SK-N-SH (cell line): ENCODE results near the gene KPNB1. TPM values are rescaled to one million over a fixed set of nuclear protein-coding genes. Genes with fewer than 3 reads are reported as not detected.
A peak's percentile ranks its signal among the peaks of the same experiment; 100 is the strongest.

Experiments
- CTCF ChIA-PET: fragments of 300-600, 350-600 bp; formaldehyde crosslinking; extraction: SDS; loops from one replicate; lab custom pipeline; 2021; lab: Yijun Ruan, JAX
- POLR2A ChIA-PET: fragments of 350-600 bp; sonication (Branson Sonifier 250); formaldehyde crosslinking; extraction: SDS; loops from one replicate; lab custom pipeline; 2020; ENCODE audit warnings: antibody characterized with exemption, inconsistent platforms; lab: Yijun Ruan, JAX
- DNase-seq: peaks from one replicate; pipeline ENCODE4 v3.0.0; 2012
- H2AFZ ChIP-seq: fragments of 200-600 bp; sonication (generic); 2 replicates; pipeline ENCODE4 v1.8.1; 2016; ENCODE audit warnings: antibody characterized with exemption, mild to moderate bottlenecking, low read depth
- H3F3A ChIP-seq: fragments of 200-600 bp; sonication (generic); replicated peaks from 2 replicates; pipeline ENCODE3; 2016; ENCODE audit warnings: antibody characterized with exemption, mild to moderate bottlenecking; ENCODE audit not compliant: insufficient read depth
- H3K27ac ChIP-seq, 2 experiments: fragments of 200-500 bp in 1 of 2; fragments of 200-600 bp in 1 of 2; sonication (Bioruptor generic) in 1 of 2; sonication (generic), shearing (Covaris generic) in 1 of 2; 2 replicates each; pipeline versions ENCODE4 v1.5.1 to v1.6.1; 2014 to 2016; ENCODE audit warnings: low read depth in 2 of 2, inconsistent platforms in 1 of 2, low read length in 1 of 2, mild to moderate bottlenecking in 1 of 2, mixed read lengths in 1 of 2
- H3K27me3 ChIP-seq: fragments of 200-600 bp; sonication (generic), shearing (Covaris generic); 2 replicates; pipeline ENCODE4 v1.6.1; 2016; ENCODE audit warnings: mixed run types; ENCODE audit not compliant: insufficient read depth
- H3K36me3 ChIP-seq, 2 experiments: fragments of 200-500 bp in 1 of 2; fragments of 200-600 bp in 1 of 2; sonication (Bioruptor generic) in 1 of 2; sonication (generic) in 1 of 2; replicated peaks in 1 of 2; 2 replicates each; pipeline versions ENCODE3 to v1.5.1; 2014 to 2016; ENCODE audit warnings: low read length in 1 of 2, mild to moderate bottlenecking in 1 of 2; ENCODE audit not compliant: insufficient read depth in 2 of 2, control insufficient read depth in 1 of 2
- H3K4me1 ChIP-seq, 2 experiments: fragments of 200-500 bp in 1 of 2; fragments of 200-600 bp in 1 of 2; sonication (Bioruptor generic) in 1 of 2; sonication (generic), shearing (Covaris generic) in 1 of 2; 2 replicates each; pipeline versions ENCODE4 v1.5.1 to v1.6.1; 2014 to 2016; ENCODE audit warnings: low read depth in 1 of 2, low read length in 1 of 2, mixed run types in 1 of 2; ENCODE audit not compliant: insufficient read depth in 2 of 2, control insufficient read depth in 1 of 2
- H3K4me2 ChIP-seq: fragments of 200-600 bp; sonication (generic), shearing (Covaris generic); 2 replicates; pipeline ENCODE4 v1.6.1; 2017; ENCODE audit warnings: mixed run types
- H3K4me3 ChIP-seq, 2 experiments: fragments of 200-500 bp in 1 of 2; fragments of 200-600 bp in 1 of 2; sonication (Bioruptor generic) in 1 of 2; sonication (generic), shearing (Covaris generic) in 1 of 2; 2 replicates each; pipeline versions ENCODE4 v1.5.1 to v1.8.1; 2014 to 2016; ENCODE audit warnings: low read depth in 2 of 2, inconsistent platforms in 1 of 2, low read length in 1 of 2, mild to moderate bottlenecking in 1 of 2, mixed read lengths in 1 of 2, moderate library complexity in 1 of 2
- H3K79me2 ChIP-seq: fragments of 200-600 bp; sonication (generic); 2 replicates; pipeline ENCODE4 v1.8.1; 2017; ENCODE audit warnings: mild to moderate bottlenecking; ENCODE audit not compliant: insufficient read depth
- H3K9ac ChIP-seq: fragments of 200-600 bp; sonication (generic); 2 replicates; pipeline ENCODE4 v1.6.1; 2017; ENCODE audit warnings: mixed run types
- H3K9me2 ChIP-seq: fragments of 200-600 bp; sonication (generic); 2 replicates; pipeline ENCODE4 v1.6.1; 2017; ENCODE audit warnings: mixed run types
- H3K9me3 ChIP-seq: fragments of 200-600 bp; sonication (generic); 2 replicates; pipeline ENCODE4 v1.6.1; 2017; ENCODE audit warnings: mixed run types, mild to moderate bottlenecking, moderate library complexity
- H4K20me1 ChIP-seq: fragments of 200-600 bp; sonication (generic); 2 replicates; pipeline ENCODE4 v1.6.1; 2017; ENCODE audit warnings: mild to moderate bottlenecking, mixed run types; ENCODE audit not compliant: insufficient read depth
- CTCF ChIP-seq: fragments of 200-600 bp; sonication (generic); IDR thresholded peaks from 2 replicates; pipeline ENCODE4 v1.6.1; 2017; ENCODE audit warnings: antibody characterized with exemption, mild to moderate bottlenecking, moderate library complexity
- ELF1 ChIP-seq: IDR thresholded peaks from 2 replicates; pipeline ENCODE4 v1.4.0; 2012
- FOXM1 ChIP-seq: IDR thresholded peaks from 2 replicates; pipeline ENCODE4 v1.4.0; 2012; ENCODE audit warnings: low read depth, mild to moderate bottlenecking
- IRF3 ChIP-seq: fragments of 150-350 bp; IDR thresholded peaks from 2 replicates; pipeline ENCODE4 v1.6.1; 2016; ENCODE audit warnings: mild to moderate bottlenecking, low read depth, low read length
- MXI1 ChIP-seq: IDR thresholded peaks from 2 replicates; pipeline ENCODE4 v1.6.1; 2012; ENCODE audit warnings: mild to moderate bottlenecking, low read depth, low read length, improper control_type of control experiment
- NFIC ChIP-seq: IDR thresholded peaks from 2 replicates; pipeline ENCODE4 v1.4.0; 2012; ENCODE audit warnings: borderline replicate concordance
- NRF1 ChIP-seq: IDR thresholded peaks from 2 replicates; pipeline ENCODE4 v1.6.1; 2012; ENCODE audit warnings: low read depth, mild to moderate bottlenecking, low read length
- PBX3 ChIP-seq: IDR thresholded peaks from 2 replicates; pipeline ENCODE4; 2012
- RAD21 ChIP-seq: IDR thresholded peaks from 2 replicates; pipeline ENCODE4 v1.6.1; 2012; ENCODE audit warnings: mild to moderate bottlenecking, low read length
- SMC3 ChIP-seq: IDR thresholded peaks from 2 replicates; pipeline ENCODE4 v1.6.1; 2012; ENCODE audit warnings: low read depth, low read length, improper control_type of control experiment
- TCF12 ChIP-seq: IDR thresholded peaks from 2 replicates; pipeline ENCODE4 v1.4.0; 2012
- ZBTB33 ChIP-seq: IDR thresholded peaks from 2 replicates; pipeline ENCODE4 v1.4.0; 2012; ENCODE audit warnings: low read depth, borderline replicate concordance
- WGBS: methylation state at CpG from one replicate; pipeline ENCODE4 v1.1.6; 2017; ENCODE audit warnings: low lambda C conversion rate; 5-methylcytosine and 5-hydroxymethylcytosine counted together
- polyA plus RNA-seq, 3 experiments: library from polyadenylated mRNA; depleted of rRNA; stranded (reverse); fragments of >200 nt; gene quantifications; 2 replicates each; pipeline ENCODE4 v1.2.3, GENCODE V29; 2012

KPNB1 gene
- polyA plus RNA-seq, 1 of the 3 experiments (the other 2 are of a cell fraction): 89.5 TPM

- ChIA-PET CTCF (interaction anchor here (0.6 to 7.9 kb wide), 34 partner anchors 12 to 249 kb away, joined by 3 to 167 read pairs (median 5); partner anchors contain the start of genes KPNB1, OSBPL7 and TBKBP1), POLR2A (interaction anchor here (0.6 to 1.7 kb wide), 4 partner anchors 10 to 22 kb away, joined by 3 to 10 read pairs (median 3); no protein-coding TSS in a partner anchor)
- Histone ChIP-seq H3K79me2 (peaks cover 68% of the 10 kb centered on the region), H3K4me1 (no peaks in the 10 kb centered on the region), H3K9me3 (no peaks in the 10 kb centered on the region), H3K4me2 (no peak overlapping the region), H3K4me3 (no peak overlapping the region; a peak in 1 of 4 replicates), H3K9me2 (no peaks in the 10 kb centered on the region), H3K27me3 (no peaks in the 10 kb centered on the region), H2AFZ (no peak overlapping the region), H3K27ac (no peak overlapping the region), H3K9ac (no peak overlapping the region), H3F3A (peaks cover 64% of the 10 kb centered on the region), H3K36me3 (peaks cover 76 to 92% of the 10 kb centered on the region in 2 experiments), H4K20me1 (peaks cover 60% of the 10 kb centered on the region)
- WGBS: 53% methylated on average over 6 of the region's 6 CpGs
- TF ChIP-seq MXI1: peak; percentile 48; the same call in 1 of the 2 replicates
- no peak for TF ChIP-seq TCF12
- no peak for TF ChIP-seq ELF1
- TF ChIP-seq NRF1: 0 out of 2 replicates have a peak, but pooled peaks have one; percentile 1
- no peak for TF ChIP-seq FOXM1
- TF ChIP-seq RAD21: peak; percentile 81
- peak; percentile 98 for TF ChIP-seq CTCF
- TF ChIP-seq NFIC: no peak
- TF ChIP-seq SMC3: peak; percentile 74
- 0 out of 2 replicates have a peak, but pooled peaks have one; percentile 18 for TF ChIP-seq IRF3
- TF ChIP-seq ZBTB33: no peak
- TF ChIP-seq PBX3: peak; percentile 54; the same call in 1 of the 2 replicates
- peak; percentile 70 for DNase-seq
These were observed 14.3 kb downstream of the KPNB1 start for GRCh38 chr17:47663912-47664623.
